Measurements from ENCODE around the gene PRR20G.

PRR20G gene

DNA sequence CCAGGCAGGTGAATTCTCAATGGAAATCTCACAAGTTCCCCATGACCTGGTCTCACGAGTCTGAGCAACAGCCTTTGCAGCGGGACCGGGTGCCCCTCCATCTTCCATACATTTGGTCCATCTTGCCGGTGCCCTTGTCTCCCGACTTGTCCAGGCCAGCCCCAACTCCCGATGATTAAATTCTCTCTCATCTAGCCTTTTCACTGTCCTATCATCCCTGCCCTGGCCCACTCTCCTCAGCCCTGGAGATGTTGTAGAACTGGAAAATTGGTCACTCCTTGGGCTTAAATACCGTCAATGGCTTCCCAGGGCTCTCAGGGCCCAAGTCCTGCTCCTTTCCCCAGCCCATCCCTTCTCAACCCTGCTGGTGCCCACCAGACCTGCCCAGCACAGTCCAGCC lies 34.4 kb downstream of the PRR20G start:
- in situ Hi-C loops (cut with MboI; ENCODE audit: low pct_unique_long_range_greater_than_20kb, low sequenced_read_pairs, unreplicated experiment) = no loop called here
- TF ChIP-seq, protein P1, sequence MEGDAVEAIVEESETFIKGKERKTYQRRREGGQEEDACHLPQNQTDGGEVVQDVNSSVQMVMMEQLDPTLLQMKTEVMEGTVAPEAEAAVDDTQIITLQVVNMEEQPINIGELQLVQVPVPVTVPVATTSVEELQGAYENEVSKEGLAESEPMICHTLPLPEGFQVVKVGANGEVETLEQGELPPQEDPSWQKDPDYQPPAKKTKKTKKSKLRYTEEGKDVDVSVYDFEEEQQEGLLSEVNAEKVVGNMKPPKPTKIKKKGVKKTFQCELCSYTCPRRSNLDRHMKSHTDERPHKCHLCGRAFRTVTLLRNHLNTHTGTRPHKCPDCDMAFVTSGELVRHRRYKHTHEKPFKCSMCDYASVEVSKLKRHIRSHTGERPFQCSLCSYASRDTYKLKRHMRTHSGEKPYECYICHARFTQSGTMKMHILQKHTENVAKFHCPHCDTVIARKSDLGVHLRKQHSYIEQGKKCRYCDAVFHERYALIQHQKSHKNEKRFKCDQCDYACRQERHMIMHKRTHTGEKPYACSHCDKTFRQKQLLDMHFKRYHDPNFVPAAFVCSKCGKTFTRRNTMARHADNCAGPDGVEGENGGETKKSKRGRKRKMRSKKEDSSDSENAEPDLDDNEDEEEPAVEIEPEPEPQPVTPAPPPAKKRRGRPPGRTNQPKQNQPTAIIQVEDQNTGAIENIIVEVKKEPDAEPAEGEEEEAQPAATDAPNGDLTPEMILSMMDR (IDR thresholded peaks at IDR 0.05; ENCODE audit: extremely low read depth, insufficient read depth, missing control alignments) = no peak
- no peak for DNase-seq (ENCODE audit: low spot score)

DNA sequence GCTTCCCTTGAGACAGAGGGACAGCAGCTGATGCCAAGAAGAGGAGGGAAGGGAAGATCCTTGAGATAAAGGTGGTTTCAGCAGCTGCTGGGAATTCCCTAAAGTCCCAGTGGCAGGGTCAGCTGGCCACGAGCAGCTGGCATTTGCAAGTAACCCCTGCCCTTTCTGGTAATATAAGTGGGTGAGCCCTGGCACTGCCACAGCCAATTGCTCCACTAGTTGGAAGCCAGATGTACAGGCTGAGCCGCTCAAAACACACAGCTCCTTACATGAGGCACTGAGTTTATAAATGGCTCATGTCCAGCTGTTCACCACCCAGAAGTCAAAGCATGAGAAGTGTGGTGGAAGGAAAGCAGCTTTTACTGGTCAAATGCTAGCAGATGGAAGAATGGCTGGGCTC lies 35.4 kb downstream of the PRR20G start:
- TF ChIP-seq, protein P1 (IDR thresholded peaks at IDR 0.05; ENCODE audit: extremely low read depth, insufficient read depth, missing control alignments) = no peak
- in situ Hi-C loops (cut with MboI; ENCODE audit: low pct_unique_long_range_greater_than_20kb, low sequenced_read_pairs, unreplicated experiment) = no loop called here
- DNase-seq (ENCODE audit: low spot score) = no peak

DNA sequence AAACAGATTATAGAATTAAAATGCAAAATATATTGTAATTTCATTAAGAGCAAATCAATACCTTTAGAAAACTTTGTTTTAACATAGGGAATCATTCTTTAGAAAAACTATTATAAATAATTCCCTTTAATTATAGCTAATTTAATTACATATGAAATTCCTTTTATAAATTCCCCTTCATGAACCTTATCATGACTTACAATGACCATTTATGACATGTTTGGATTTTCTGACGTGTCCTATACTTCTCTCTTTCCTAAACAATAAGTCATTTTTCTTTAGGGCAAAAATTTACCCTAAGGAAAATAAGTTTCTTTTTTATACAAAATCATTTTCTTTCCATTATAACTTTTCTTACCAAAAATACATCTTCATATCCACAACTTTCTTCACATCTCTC lies 37.8 kb downstream of the PRR20G start:
- in situ Hi-C loops (cut with MboI; ENCODE audit: low pct_unique_long_range_greater_than_20kb, low sequenced_read_pairs, unreplicated experiment) = no loop called here
- no peak for DNase-seq (ENCODE audit: low spot score)
- TF ChIP-seq, protein P1 (IDR thresholded peaks at IDR 0.05; ENCODE audit: extremely low read depth, insufficient read depth, missing control alignments) = no peak

DNA sequence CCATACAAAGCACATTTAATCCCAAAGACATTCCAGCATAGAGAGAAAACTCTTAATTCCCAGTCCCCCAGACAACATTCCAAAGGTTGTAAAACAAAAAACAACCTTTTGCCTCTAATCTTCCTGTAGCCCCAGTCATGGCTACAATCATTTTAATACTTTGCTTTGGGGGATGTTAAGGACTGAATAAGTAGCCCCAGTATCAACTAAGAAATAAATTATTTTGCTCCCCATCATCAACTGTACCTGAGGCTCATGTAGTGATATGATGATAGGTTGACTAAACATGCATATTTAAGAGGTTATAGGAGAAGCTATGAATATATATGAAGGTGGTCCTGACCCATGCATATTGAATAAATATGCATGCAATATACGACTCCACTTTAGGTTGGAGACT lies 40.6 kb downstream of the PRR20G start:
- TF ChIP-seq, protein P1 (IDR thresholded peaks at IDR 0.05; ENCODE audit: extremely low read depth, insufficient read depth, missing control alignments) = no peak
- in situ Hi-C loops (cut with MboI; ENCODE audit: low pct_unique_long_range_greater_than_20kb, low sequenced_read_pairs, unreplicated experiment) = no loop called here
- no peak for DNase-seq (ENCODE audit: low spot score)

DNA sequence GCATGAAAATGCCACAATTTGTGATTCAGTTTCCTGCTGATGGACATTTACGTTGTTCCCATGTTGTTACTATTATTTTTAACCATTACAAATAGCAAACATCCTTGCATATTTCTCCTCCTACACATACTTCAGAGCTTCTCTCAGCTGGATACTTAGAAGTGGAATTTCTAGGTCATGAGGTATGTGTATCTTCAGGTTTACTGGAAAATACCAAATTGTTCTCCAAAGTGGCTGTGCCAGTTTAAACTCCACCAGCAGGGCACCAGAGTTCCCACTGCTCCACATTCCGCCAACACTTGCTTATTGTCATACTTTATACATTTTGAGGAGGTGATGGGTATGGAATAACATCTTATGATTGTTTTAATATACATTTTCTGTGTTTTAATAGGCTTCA lies 49.2 kb downstream of the PRR20G start:
- in situ Hi-C loops (cut with MboI; ENCODE audit: low pct_unique_long_range_greater_than_20kb, low sequenced_read_pairs, unreplicated experiment) = no loop called here
- no peak for DNase-seq (ENCODE audit: low spot score)
- TF ChIP-seq, protein P1 (IDR thresholded peaks at IDR 0.05; ENCODE audit: extremely low read depth, insufficient read depth, missing control alignments) = no peak

DNA sequence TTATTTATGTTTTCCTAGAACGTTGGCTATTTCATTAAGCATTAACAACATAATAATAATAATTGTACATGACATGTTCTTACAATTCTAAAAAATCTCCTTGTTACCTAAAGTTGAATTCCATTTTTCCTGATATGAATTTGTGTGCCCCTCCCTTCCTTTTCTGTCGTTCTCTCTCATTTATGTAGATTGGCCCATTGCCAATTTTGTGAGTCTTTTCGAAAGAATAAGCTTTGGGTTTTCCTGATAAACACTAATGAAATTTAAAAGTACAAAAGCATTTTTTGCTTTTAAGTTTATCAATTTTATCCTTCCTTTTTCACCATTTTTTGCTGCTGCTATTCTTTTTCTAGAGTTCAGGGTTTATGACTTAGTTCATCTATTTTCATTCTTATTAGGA lies 50.0 kb downstream of the PRR20G start:
- in situ Hi-C loops (cut with MboI; ENCODE audit: low pct_unique_long_range_greater_than_20kb, low sequenced_read_pairs, unreplicated experiment) = no loop called here
- TF ChIP-seq, protein P1 (IDR thresholded peaks at IDR 0.05; ENCODE audit: extremely low read depth, insufficient read depth, missing control alignments) = no peak

DNA sequence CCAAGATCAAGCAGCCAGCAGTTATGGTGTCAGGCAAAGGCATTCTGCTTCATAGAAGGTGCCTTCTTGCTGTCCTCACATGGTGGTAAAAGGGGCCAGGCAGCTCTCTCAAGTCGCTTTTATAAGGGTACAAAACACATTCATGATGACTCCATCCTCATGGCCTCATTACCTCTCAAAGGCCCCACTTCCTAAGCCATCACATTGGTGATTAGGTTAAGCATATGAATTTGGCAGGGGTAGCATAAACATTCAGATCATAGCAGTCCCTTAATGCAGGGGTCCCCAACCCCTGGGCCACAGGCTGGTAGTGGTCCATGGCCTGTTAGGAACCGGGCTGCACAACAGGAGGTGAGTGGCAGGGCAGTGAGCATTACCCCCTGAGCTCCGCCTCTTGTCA lies 52.1 kb downstream of the PRR20G start:
- in situ Hi-C loops (cut with MboI; ENCODE audit: low pct_unique_long_range_greater_than_20kb, low sequenced_read_pairs, unreplicated experiment) = no loop called here
- TF ChIP-seq, protein P1 (IDR thresholded peaks at IDR 0.05; ENCODE audit: extremely low read depth, insufficient read depth, missing control alignments) = no peak
- DNase-seq (ENCODE audit: low spot score) = no peak

More for the DNA sequence above, 50.0 kb downstream of the PRR20G start:
- DNase-seq (ENCODE audit: low spot score) = no peak

Data from GM13977 (cell line).